ENCODE results near the gene FBXO41. TPM values are rescaled to one million over a fixed set of nuclear protein-coding genes. Genes with fewer than 3 reads are reported as not detected.

FBXO41 gene
- total and polyA plus RNA-seq, 7 donors, result under 0.01 to 4.4 (median 1.9) TPM

DNA sequence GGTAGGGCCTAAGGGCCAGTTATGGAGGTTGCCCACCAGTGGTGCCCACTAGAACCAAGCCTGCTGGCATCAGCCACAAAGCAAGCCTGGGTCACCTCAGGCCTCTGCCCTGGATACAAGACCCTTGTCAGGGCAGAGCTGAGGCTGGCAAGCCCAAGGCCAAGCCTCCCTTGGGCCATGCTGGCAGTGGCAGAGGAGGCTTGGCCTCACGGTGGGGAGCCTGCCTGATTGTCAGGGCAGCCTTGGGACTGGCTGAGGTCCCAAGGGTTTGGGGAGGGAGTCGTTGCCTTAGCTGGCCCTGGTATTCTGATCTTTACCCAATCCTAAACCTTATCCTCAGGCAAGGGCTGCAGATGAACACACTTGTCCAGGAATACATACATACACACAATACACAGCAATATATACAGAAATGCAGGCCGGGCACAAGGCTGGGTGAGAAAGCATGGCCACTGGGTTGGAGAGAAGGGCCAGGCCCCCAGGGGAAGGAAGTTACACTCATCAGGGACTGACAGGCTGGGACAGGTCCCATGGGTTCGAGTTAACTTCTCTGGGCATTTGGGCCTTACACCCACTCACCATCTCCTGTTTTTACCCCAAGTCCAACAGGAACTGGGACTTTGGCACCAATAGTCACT lies 29.2 kb downstream of the FBXO41 start:
- no peaks in the 10 kb centered on the region for H3K9me3 ChIP-seq
- H3K4me3 ChIP-seq, result no peak overlapping the region
- H3K36me3 ChIP-seq, result peaks cover 27 to 46% (median 43%) of the 10 kb centered on the region in 4 donors
- intact Hi-C loops (cut with DNase I), result no loop called here
- H3K27ac ChIP-seq, result no peak overlapping the region
- TF ChIP-seq EP300 (IDR thresholded peaks at IDR 0.05), result no peak
- TF ChIP-seq POLR2AphosphoS5 (IDR thresholded peaks at IDR 0.05), result no peak
- TF ChIP-seq, protein P1, sequence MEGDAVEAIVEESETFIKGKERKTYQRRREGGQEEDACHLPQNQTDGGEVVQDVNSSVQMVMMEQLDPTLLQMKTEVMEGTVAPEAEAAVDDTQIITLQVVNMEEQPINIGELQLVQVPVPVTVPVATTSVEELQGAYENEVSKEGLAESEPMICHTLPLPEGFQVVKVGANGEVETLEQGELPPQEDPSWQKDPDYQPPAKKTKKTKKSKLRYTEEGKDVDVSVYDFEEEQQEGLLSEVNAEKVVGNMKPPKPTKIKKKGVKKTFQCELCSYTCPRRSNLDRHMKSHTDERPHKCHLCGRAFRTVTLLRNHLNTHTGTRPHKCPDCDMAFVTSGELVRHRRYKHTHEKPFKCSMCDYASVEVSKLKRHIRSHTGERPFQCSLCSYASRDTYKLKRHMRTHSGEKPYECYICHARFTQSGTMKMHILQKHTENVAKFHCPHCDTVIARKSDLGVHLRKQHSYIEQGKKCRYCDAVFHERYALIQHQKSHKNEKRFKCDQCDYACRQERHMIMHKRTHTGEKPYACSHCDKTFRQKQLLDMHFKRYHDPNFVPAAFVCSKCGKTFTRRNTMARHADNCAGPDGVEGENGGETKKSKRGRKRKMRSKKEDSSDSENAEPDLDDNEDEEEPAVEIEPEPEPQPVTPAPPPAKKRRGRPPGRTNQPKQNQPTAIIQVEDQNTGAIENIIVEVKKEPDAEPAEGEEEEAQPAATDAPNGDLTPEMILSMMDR (IDR thresholded peaks at IDR 0.05), result no peak
- TF ChIP-seq POLR2A (IDR thresholded peaks at IDR 0.05), result no peak
- no peaks in the 10 kb centered on the region for H3K4me1 ChIP-seq
- 74 to 86% methylated on average over 4 of the region's 4 CpGs for WGBS, 2 donors
- no peak for DNase-seq
- no peaks in the 10 kb centered on the region for H3K27me3 ChIP-seq

DNA sequence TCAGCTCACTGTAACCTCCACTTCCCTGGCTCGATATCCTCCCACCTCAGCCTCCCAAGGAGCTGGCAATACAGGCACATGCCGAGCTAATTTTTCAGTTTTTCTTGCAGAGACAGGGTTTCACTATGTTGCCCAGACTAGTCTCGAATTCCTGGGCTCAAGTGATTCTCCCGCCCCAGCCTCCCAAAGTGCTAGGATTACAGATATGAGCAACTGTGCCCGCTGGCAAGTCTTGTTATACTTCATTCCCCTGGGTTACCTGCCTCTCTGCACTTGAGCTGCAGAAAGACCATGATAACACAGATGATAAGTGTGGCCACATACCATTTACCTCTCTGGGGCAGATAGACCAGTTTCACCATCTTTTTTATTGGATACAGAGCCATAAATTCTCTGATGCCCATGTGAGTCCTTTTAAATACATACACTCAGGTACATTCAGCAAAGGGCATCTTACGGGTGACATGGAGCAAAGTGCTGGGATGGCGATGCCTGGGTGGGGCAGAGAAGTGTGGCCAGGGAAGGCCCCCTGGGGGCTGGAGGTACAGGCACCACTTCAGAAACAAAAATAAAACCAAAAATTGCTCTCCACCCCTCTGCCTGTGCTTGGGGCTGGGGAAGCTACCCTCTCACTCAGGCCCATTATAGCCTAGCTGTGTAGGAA lies 29.8 kb downstream of the FBXO41 start:
- H3K9me3 ChIP-seq, result no peaks in the 10 kb centered on the region
- H3K36me3 ChIP-seq, result peaks cover 32 to 52% (median 49%) of the 10 kb centered on the region in 4 donors
- no peak overlapping the region for H3K4me3 ChIP-seq
- peaks cover 0 to 3% (median 0%) of the 10 kb centered on the region in 4 donors for H3K4me1 ChIP-seq
- WGBS, 2 donors, result 93 to 95% methylated on average over 7 of the region's 7 CpGs
- intact Hi-C loops (cut with DNase I), result no loop called here
- no peak overlapping the region for H3K27ac ChIP-seq
- TF ChIP-seq POLR2AphosphoS5 (IDR thresholded peaks at IDR 0.05) (no peak), EP300 (IDR thresholded peaks at IDR 0.05) (no peak), POLR2A (IDR thresholded peaks at IDR 0.05) (no peak)
- TF ChIP-seq, protein P1 (IDR thresholded peaks at IDR 0.05), result no peak
- H3K27me3 ChIP-seq, result no peaks in the 10 kb centered on the region
- no peak for DNase-seq

DNA sequence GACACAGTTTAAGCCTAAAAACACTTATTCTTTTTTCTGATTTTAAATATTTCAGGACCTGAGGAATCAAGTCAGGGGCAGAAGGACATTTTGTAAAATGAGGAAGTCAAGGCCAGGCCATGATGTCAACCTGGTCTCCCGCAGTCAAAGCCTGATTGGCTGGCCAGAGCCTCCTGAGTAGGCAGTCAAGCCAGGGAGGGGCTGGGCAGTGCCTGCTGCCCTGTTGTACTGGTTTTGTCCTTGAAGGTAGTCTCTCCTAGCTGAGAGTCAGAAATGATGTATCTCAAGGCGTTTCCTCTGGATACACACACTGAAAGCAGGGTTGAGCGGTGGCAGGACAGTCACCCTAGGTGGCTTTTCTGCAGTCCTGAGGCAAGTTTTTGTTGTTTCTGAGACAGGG lies 30.4 kb downstream of the FBXO41 start:
- TF ChIP-seq EP300 (IDR thresholded peaks at IDR 0.05) (no peak), POLR2AphosphoS5 (IDR thresholded peaks at IDR 0.05) (no peak), POLR2A (IDR thresholded peaks at IDR 0.05) (no peak)
- TF ChIP-seq, protein P1 (IDR thresholded peaks at IDR 0.05), result no peak
- Histone ChIP-seq H3K27ac (no peak overlapping the region), H3K27me3 (no peaks in the 10 kb centered on the region), H3K4me3 (no peak overlapping the region), H3K9me3 (no peaks in the 10 kb centered on the region), H3K4me1 (peaks cover 0 to 7% (median 0%) of the 10 kb centered on the region in 4 donors), H3K36me3 (peaks cover 38 to 58% (median 55%) of the 10 kb centered on the region in 4 donors)
- intact Hi-C loops (cut with DNase I), result no loop called here
- WGBS, 2 donors, result 87 to 89% methylated on average over 3 of the region's 3 CpGs
- DNase-seq, result no peak

DNA sequence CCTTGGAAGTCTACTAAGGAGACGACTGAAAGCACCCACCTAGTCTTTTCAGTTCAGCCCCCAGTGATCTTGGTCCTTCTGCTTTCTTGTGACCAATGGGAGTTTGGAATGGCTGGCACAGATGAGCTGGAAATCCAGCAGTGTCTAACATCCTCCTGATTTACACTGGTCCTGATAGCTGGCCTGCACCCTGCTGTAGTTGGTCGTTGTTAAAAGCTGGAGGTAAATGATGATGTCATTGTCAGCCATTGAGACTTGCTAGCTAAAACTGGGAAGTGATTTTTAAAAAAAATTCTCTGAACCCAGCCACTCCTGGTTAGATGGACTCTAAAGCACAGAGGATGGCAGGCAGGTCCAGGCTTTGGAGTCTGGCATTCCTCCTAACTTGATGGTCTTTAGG lies 30.9 kb downstream of the FBXO41 start:
- no peaks in the 10 kb centered on the region for H3K27me3 ChIP-seq
- 59 to 62% methylated on average over 2 of the region's 2 CpGs for WGBS, 2 donors
- no peak for TF ChIP-seq POLR2A (IDR thresholded peaks at IDR 0.05)
- TF ChIP-seq, protein P1 (IDR thresholded peaks at IDR 0.05), result no peak
- no peak for TF ChIP-seq POLR2AphosphoS5 (IDR thresholded peaks at IDR 0.05)
- TF ChIP-seq EP300 (IDR thresholded peaks at IDR 0.05), result no peak
- peaks cover 43 to 63% (median 60%) of the 10 kb centered on the region in 4 donors for H3K36me3 ChIP-seq
- no peaks in the 10 kb centered on the region for H3K9me3 ChIP-seq
- intact Hi-C loops (cut with DNase I), result no loop called here
- H3K27ac ChIP-seq, result no peak overlapping the region
- no peak overlapping the region for H3K4me3 ChIP-seq
- DNase-seq, result no peak
- peaks cover 0 to 7% (median 0%) of the 10 kb centered on the region in 4 donors for H3K4me1 ChIP-seq
